AG04450 (cell line): ENCODE results near the gene DPP9. TPM values are rescaled to one million over a fixed set of nuclear protein-coding genes. Genes with fewer than 3 reads are reported as not detected.

Experiments used
- CTCF ChIA-PET: fragments of 300-600, 350-600 bp; formaldehyde crosslinking; extraction: SDS; loops from one replicate; lab custom pipeline; 2022; ENCODE audit warnings: antibody characterized with exemption, inconsistent platforms; lab: Charles Lee
- POLR2A ChIA-PET: fragments of 350-600 bp; formaldehyde crosslinking; extraction: SDS; loops from one replicate; lab custom pipeline; 2021; ENCODE audit warnings: antibody characterized with exemption, inconsistent platforms; lab: Yijun Ruan, JAX
- DNase-seq: peaks from one replicate; pipeline ENCODE4 v3.0.0-alpha.2; 2011; ENCODE audit warnings: low read depth, low spot score
- H3K27ac ChIP-seq: one replicate; pipeline ENCODE4 v1.5.1; 2012; ENCODE audit warnings: low read depth, low read length, control low read depth
- H3K27me3 ChIP-seq: one replicate; pipeline ENCODE4 v1.6.0; 2012; ENCODE audit warnings: low read length; ENCODE audit not compliant: control insufficient read depth, insufficient read depth
- H3K4me3 ChIP-seq: 2 replicates; pipeline ENCODE4 v1.5.1; 2011; ENCODE audit warnings: mild to moderate bottlenecking, low read depth, low read length, control low read depth
- H3K9me3 ChIP-seq: 2 replicates; pipeline ENCODE4 v1.5.1; 2012; ENCODE audit warnings: low read length; ENCODE audit not compliant: control insufficient read depth, insufficient read depth
- polyA plus RNA-seq: library from polyadenylated mRNA; depleted of rRNA; stranded (reverse); fragments of >200 nt; gene quantifications from 2 replicates; pipeline ENCODE4 v1.2.3, GENCODE V29; 2011
- TF ChIP-seq, protein P1 (sequence below): IDR thresholded peaks from 2 replicates; pipeline ENCODE4 v1.5.1; 2011; ENCODE audit warnings: low read depth, low read length, control low read depth, inconsistent platforms

Gene DPP9
- polyA plus RNA-seq, 1 experiment: 5.6 TPM

DNA sequence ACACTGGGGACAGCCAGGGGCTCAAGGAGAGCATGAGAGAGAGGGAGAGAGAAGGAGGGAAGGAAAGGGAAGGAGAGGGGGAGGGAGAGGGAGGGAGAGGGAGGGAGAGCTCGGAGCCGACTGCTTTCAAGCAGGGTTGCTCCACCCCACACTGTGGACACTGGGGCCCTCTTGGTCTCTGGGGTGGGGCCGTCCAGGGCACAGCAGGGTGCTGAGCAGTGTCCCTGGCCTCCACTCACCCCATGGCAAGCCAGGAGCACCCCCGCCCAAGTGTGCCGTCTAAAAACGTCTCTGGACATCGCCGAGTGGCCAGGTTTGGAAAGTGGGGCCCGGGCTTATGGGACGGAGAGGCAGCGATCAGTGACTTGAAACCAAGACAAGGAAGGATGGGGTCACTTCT is 20.9 kb downstream of the DPP9 start:
- no peak for DNase-seq

DNA sequence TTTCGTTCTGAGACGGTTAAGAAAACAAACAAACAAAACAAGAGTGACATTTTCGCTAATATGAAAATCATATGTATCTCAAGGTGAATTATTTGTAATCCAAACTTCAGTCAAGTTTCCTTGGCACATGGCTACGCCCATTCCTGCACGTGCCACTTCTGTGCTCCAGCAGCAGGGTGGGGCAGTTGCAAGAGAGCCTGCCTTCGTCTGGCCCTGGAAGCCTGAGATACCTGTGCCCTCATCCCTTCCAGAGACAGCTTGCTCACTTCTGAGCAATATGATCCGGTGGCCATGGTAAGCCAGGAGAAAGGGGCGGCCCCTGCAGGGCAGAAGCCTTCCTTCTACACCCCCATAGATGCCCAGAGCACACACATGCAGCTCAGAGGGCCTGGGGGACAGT is 22.1 kb downstream of the DPP9 start:
- Histone ChIP-seq H3K9me3 (no peaks in the 10 kb centered on the region; the same call in 1 of the 2 replicates), H3K27me3 (no peaks in the 10 kb centered on the region), H3K27ac (no peak overlapping the region), H3K4me3 (no peak overlapping the region)
- DNase-seq: no peak
- TF ChIP-seq, protein P1, sequence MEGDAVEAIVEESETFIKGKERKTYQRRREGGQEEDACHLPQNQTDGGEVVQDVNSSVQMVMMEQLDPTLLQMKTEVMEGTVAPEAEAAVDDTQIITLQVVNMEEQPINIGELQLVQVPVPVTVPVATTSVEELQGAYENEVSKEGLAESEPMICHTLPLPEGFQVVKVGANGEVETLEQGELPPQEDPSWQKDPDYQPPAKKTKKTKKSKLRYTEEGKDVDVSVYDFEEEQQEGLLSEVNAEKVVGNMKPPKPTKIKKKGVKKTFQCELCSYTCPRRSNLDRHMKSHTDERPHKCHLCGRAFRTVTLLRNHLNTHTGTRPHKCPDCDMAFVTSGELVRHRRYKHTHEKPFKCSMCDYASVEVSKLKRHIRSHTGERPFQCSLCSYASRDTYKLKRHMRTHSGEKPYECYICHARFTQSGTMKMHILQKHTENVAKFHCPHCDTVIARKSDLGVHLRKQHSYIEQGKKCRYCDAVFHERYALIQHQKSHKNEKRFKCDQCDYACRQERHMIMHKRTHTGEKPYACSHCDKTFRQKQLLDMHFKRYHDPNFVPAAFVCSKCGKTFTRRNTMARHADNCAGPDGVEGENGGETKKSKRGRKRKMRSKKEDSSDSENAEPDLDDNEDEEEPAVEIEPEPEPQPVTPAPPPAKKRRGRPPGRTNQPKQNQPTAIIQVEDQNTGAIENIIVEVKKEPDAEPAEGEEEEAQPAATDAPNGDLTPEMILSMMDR: no peak
- ChIA-PET CTCF (no interaction called here), POLR2A (no interaction called here)

More for the DNA sequence above, 20.9 kb downstream of the DPP9 start:
- TF ChIP-seq, protein P1: no peak
- ChIA-PET CTCF (interaction anchor here (0.6 kb wide), 1 partner anchor 19 kb away, joined by 4 read pairs; no protein-coding TSS in a partner anchor), POLR2A (no interaction called here)
- H3K27me3 ChIP-seq: no peaks in the 10 kb centered on the region
- no peak overlapping the region for H3K27ac ChIP-seq
- H3K9me3 ChIP-seq: no peaks in the 10 kb centered on the region; the same call in 1 of the 2 replicates
- H3K4me3 ChIP-seq: no peak overlapping the region

DNA sequence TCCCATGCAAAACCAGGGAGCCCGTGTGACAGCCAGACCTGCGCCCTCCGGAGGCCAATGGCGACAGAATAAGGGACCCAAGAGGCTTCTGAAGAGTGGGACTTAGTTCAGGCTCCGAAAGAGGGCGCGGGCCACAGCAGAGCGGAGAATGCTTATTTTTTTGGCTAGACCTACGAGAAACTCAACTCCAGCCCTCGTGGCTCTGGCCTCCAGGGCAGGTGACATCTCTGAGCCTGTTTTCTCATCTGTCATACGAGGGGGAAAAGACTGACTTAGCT is 23.0 kb downstream of the DPP9 start:
- Histone ChIP-seq H3K27me3 (no peaks in the 10 kb centered on the region), H3K9me3 (no peaks in the 10 kb centered on the region; the same call in 1 of the 2 replicates), H3K27ac (no peak overlapping the region), H3K4me3 (no peak overlapping the region)
- CTCF ChIA-PET: no interaction called here
- POLR2A ChIA-PET: no interaction called here
- TF ChIP-seq, protein P1: no peak
- no peak for DNase-seq

DNA sequence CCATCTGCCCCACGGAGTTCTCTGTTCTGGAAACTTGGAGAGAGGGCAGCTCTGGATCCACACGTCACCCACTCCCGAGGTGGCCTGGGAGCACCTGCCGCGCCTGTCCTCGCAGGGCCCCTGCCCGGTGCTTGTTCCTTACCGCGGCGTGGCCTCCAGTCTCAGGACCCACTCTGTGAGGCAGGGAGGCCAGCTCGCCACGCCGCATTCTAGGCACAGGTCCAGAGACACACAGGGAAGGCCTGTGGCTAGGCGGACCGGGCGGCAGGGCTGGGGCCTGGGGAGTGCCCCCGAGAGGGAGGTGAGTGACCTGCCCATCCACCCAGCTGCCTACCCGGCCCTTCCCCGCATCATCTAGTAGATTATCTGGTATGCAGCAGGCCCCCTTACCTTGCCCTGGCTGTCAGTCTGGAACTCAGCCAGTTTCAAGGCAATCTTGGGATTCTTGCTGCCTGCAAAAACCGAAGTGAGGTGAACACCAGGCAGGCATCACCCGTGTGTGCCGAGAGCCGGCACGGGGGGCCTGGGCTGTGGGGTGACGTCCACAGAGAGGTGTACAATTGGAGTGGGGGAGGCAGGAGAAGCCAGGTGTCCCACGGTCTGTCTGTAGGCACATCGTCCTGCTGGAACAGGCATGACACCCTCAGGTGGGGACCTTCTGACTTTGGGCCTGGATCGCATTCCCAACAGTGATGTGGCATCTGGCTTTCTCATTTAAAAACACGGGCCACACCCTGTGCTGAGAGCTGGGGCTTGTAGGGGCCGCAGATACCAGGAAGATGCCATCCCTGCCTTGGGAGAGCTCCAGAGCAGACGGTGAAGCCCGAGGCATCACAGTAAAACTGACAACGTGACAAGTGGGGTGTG is 23.6 kb downstream of the DPP9 start:
- no peaks in the 10 kb centered on the region; the same call in 1 of the 2 replicates for H3K9me3 ChIP-seq
- no peak for DNase-seq
- POLR2A ChIA-PET: no interaction called here
- TF ChIP-seq, protein P1: no peak
- CTCF ChIA-PET: no interaction called here
- H3K4me3 ChIP-seq: no peak overlapping the region
- no peaks in the 10 kb centered on the region for H3K27me3 ChIP-seq
- no peak overlapping the region for H3K27ac ChIP-seq

DNA sequence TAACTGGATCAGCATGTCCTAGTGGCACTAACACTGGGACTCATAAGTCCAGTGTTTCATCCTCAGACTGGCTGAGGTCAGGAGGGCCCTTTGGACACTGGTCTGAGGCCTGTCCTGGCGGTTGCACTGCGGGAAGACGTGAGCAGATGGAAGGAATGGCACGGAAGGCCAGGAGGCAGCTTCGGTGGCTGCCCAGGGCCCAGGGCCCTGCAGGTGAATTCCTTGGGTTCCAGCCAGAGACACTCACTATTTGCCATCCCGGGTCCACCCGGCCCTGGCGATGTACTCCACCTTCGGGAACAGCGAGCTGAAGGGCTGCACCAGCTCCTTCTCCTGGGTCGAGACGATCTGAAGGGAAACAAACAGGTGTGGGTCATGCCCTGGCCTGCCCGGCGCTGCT is 26.3 kb downstream of the DPP9 start:
- Histone ChIP-seq H3K4me3 (no peak overlapping the region), H3K27me3 (no peaks in the 10 kb centered on the region), H3K9me3 (no peaks in the 10 kb centered on the region; the same call in 1 of the 2 replicates), H3K27ac (peak overlapping the region; percentile 57)
- no peak for DNase-seq
- CTCF ChIA-PET: no interaction called here
- TF ChIP-seq, protein P1: no peak
- POLR2A ChIA-PET: no interaction called here
